SK-N-SH (cell line): Measurements from ENCODE around the gene HOXA4. TPM values are rescaled to one million over a fixed set of nuclear protein-coding genes. Genes with fewer than 3 reads are reported as not detected.

Experiments
- CTCF ChIA-PET: fragments of 300-600, 350-600 bp; formaldehyde crosslinking; extraction: SDS; loops from one replicate; lab custom pipeline; 2021; lab: Yijun Ruan, JAX
- POLR2A ChIA-PET: fragments of 350-600 bp; sonication (Branson Sonifier 250); formaldehyde crosslinking; extraction: SDS; loops from one replicate; lab custom pipeline; 2020; ENCODE audit warnings: antibody characterized with exemption, inconsistent platforms; lab: Yijun Ruan, JAX
- DNase-seq: peaks from one replicate; pipeline ENCODE4 v3.0.0; 2012
- H2AFZ ChIP-seq: fragments of 200-600 bp; sonication (generic); 2 replicates; pipeline ENCODE4 v1.8.1; 2016; ENCODE audit warnings: antibody characterized with exemption, mild to moderate bottlenecking, low read depth
- H3F3A ChIP-seq: fragments of 200-600 bp; sonication (generic); replicated peaks from 2 replicates; pipeline ENCODE3; 2016; ENCODE audit warnings: antibody characterized with exemption, mild to moderate bottlenecking; ENCODE audit not compliant: insufficient read depth
- H3K27ac ChIP-seq, 2 experiments: fragments of 200-500 bp in 1 of 2; fragments of 200-600 bp in 1 of 2; sonication (Bioruptor generic) in 1 of 2; sonication (generic), shearing (Covaris generic) in 1 of 2; 2 replicates each; pipeline versions ENCODE4 v1.5.1 to v1.6.1; 2014 to 2016; ENCODE audit warnings: low read depth in 2 of 2, inconsistent platforms in 1 of 2, low read length in 1 of 2, mild to moderate bottlenecking in 1 of 2, mixed read lengths in 1 of 2
- H3K27me3 ChIP-seq: fragments of 200-600 bp; sonication (generic), shearing (Covaris generic); 2 replicates; pipeline ENCODE4 v1.6.1; 2016; ENCODE audit warnings: mixed run types; ENCODE audit not compliant: insufficient read depth
- H3K36me3 ChIP-seq, 2 experiments: fragments of 200-500 bp in 1 of 2; fragments of 200-600 bp in 1 of 2; sonication (Bioruptor generic) in 1 of 2; sonication (generic) in 1 of 2; replicated peaks in 1 of 2; 2 replicates each; pipeline versions ENCODE3 to v1.5.1; 2014 to 2016; ENCODE audit warnings: low read length in 1 of 2, mild to moderate bottlenecking in 1 of 2; ENCODE audit not compliant: insufficient read depth in 2 of 2, control insufficient read depth in 1 of 2
- H3K4me1 ChIP-seq, 2 experiments: fragments of 200-500 bp in 1 of 2; fragments of 200-600 bp in 1 of 2; sonication (Bioruptor generic) in 1 of 2; sonication (generic), shearing (Covaris generic) in 1 of 2; 2 replicates each; pipeline versions ENCODE4 v1.5.1 to v1.6.1; 2014 to 2016; ENCODE audit warnings: low read depth in 1 of 2, low read length in 1 of 2, mixed run types in 1 of 2; ENCODE audit not compliant: insufficient read depth in 2 of 2, control insufficient read depth in 1 of 2
- H3K4me2 ChIP-seq: fragments of 200-600 bp; sonication (generic), shearing (Covaris generic); 2 replicates; pipeline ENCODE4 v1.6.1; 2017; ENCODE audit warnings: mixed run types
- H3K4me3 ChIP-seq, 2 experiments: fragments of 200-500 bp in 1 of 2; fragments of 200-600 bp in 1 of 2; sonication (Bioruptor generic) in 1 of 2; sonication (generic), shearing (Covaris generic) in 1 of 2; 2 replicates each; pipeline versions ENCODE4 v1.5.1 to v1.8.1; 2014 to 2016; ENCODE audit warnings: low read depth in 2 of 2, inconsistent platforms in 1 of 2, low read length in 1 of 2, mild to moderate bottlenecking in 1 of 2, mixed read lengths in 1 of 2, moderate library complexity in 1 of 2
- H3K79me2 ChIP-seq: fragments of 200-600 bp; sonication (generic); 2 replicates; pipeline ENCODE4 v1.8.1; 2017; ENCODE audit warnings: mild to moderate bottlenecking; ENCODE audit not compliant: insufficient read depth
- H3K9ac ChIP-seq: fragments of 200-600 bp; sonication (generic); 2 replicates; pipeline ENCODE4 v1.6.1; 2017; ENCODE audit warnings: mixed run types
- H3K9me2 ChIP-seq: fragments of 200-600 bp; sonication (generic); 2 replicates; pipeline ENCODE4 v1.6.1; 2017; ENCODE audit warnings: mixed run types
- H3K9me3 ChIP-seq: fragments of 200-600 bp; sonication (generic); 2 replicates; pipeline ENCODE4 v1.6.1; 2017; ENCODE audit warnings: mixed run types, mild to moderate bottlenecking, moderate library complexity
- H4K20me1 ChIP-seq: fragments of 200-600 bp; sonication (generic); 2 replicates; pipeline ENCODE4 v1.6.1; 2017; ENCODE audit warnings: mild to moderate bottlenecking, mixed run types; ENCODE audit not compliant: insufficient read depth
- ELF1 ChIP-seq: IDR thresholded peaks from 2 replicates; pipeline ENCODE4 v1.4.0; 2012
- GABPA ChIP-seq: IDR thresholded peaks from 2 replicates; pipeline ENCODE4 v1.4.0; 2012; ENCODE audit warnings: low read depth, mild to moderate bottlenecking
- GATA2 ChIP-seq: sonication (generic); formaldehyde crosslinking; IDR thresholded peaks from 2 replicates; pipeline ENCODE4 v1.5.0; 2020; ENCODE audit warnings: mild to moderate bottlenecking, missing genetic modification reagents
- MEF2A ChIP-seq: IDR thresholded peaks from 2 replicates; pipeline ENCODE4 v1.4.0; 2012; ENCODE audit warnings: low read depth, borderline replicate concordance
- NRF1 ChIP-seq: IDR thresholded peaks from 2 replicates; pipeline ENCODE4 v1.6.1; 2012; ENCODE audit warnings: low read depth, mild to moderate bottlenecking, low read length
- RAD21 ChIP-seq: IDR thresholded peaks from 2 replicates; pipeline ENCODE4 v1.6.1; 2012; ENCODE audit warnings: mild to moderate bottlenecking, low read length
- RCOR1 ChIP-seq: fragments of 150-350 bp; IDR thresholded peaks from 2 replicates; pipeline ENCODE4 v1.6.1; 2017; ENCODE audit warnings: antibody characterized with exemption, low read length
- RFX5 ChIP-seq: IDR thresholded peaks from 2 replicates; pipeline ENCODE4 v1.6.1; 2012; ENCODE audit warnings: mild to moderate bottlenecking, improper control_type of control experiment, low read length
- TCF12 ChIP-seq: IDR thresholded peaks from 2 replicates; pipeline ENCODE4 v1.4.0; 2012
- TEAD4 ChIP-seq: IDR thresholded peaks from 2 replicates; pipeline ENCODE4 v1.4.0; 2012; ENCODE audit warnings: mild to moderate bottlenecking, borderline replicate concordance; ENCODE audit not compliant: insufficient read depth
- WGBS: methylation state at CpG from one replicate; pipeline ENCODE4 v1.1.6; 2017; ENCODE audit warnings: low lambda C conversion rate; 5-methylcytosine and 5-hydroxymethylcytosine counted together
- polyA plus RNA-seq, 3 experiments: library from polyadenylated mRNA; depleted of rRNA; stranded (reverse); fragments of >200 nt; gene quantifications; 2 replicates each; pipeline ENCODE4 v1.2.3, GENCODE V29; 2012
- TF ChIP-seq, protein P1 (sequence below): fragments of 200-600 bp; sonication (generic); IDR thresholded peaks from 2 replicates; pipeline ENCODE4 v1.6.1; 2017; ENCODE audit warnings: antibody characterized with exemption, mild to moderate bottlenecking, moderate library complexity
- TF ChIP-seq, protein P2 (sequence below): IDR thresholded peaks from 2 replicates; pipeline ENCODE4; 2012
- TF ChIP-seq, protein P3 (sequence below): IDR thresholded peaks from 2 replicates; pipeline ENCODE4 v1.4.0; 2012; ENCODE audit warnings: low read depth
- TF ChIP-seq, protein P4 (sequence below): IDR thresholded peaks from 2 replicates; pipeline ENCODE4 v1.6.1; 2012; ENCODE audit warnings: mild to moderate bottlenecking, low read depth, low read length, moderate library complexity

HOXA4 gene
- polyA plus RNA-seq, 1 of the 3 experiments (the other 2 are of a cell fraction): not detected

DNA sequence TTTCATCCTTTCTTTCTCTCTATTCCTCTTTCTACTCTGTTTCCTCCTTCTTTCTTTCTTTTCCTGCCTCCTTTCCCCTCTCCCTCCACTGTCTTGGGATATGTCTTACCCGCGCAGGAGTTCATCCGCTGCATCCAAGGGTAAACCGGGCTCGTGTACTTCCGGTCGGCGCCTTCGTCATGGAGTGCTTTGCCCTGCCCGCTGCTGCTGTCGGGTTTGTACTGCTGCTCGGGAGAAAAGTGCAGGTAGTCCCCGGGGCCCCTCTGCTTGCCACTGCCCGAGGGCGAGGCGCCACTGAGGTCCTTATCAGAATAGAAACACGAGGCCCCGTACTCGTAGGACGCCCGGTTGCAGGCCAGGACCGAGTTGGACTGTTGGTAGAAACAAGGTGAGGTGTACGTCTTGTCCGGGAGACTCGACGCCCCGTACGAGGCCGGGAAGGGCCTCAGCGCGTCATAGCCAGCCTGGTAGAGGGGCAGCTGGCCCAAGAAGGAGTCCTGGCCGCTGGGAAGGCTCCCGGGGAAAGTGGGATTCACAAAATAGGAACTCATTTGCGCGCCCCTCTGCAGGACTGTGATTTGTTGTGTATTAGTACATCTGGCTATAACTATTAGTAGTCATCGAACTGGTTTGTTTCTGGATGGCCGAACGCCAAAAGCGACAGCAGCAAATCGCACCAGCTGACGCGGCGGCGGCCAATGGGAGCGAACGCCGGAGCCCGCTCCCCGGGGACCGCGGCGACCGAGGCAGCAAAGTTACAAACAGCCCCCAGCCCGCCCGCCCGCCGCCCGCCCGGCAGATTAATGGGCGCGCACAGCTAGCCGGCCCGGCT, 16.9 kb upstream of the HOXA4 start, which contains the start of gene HOXA6:
Gene HOXA6, minus strand, starts transcription at position 576 of the 832 bp plus-strand sequence. Its CDS starts 25 bp downstream, at position 551.
- H4K20me1 ChIP-seq: no peaks in the 10 kb centered on the region
- ChIA-PET POLR2A (no interaction called here), CTCF (interaction anchor here (0.5 to 10.9 kb wide), 5 partner anchors 12 to 479 kb away, joined by 3 to 270 read pairs (median 29); partner anchors contain the start of gene HOXA7)
- no peak within 1 kb of the TSS for H3K4me2 ChIP-seq
- no peak within 1 kb of the TSS for H3K9ac ChIP-seq
- no peaks in the 10 kb centered on the region for H3K36me3 ChIP-seq
- no peaks in the 10 kb centered on the region for H3K9me2 ChIP-seq
- H3K9me3 ChIP-seq: no peaks in the 10 kb centered on the region
- WGBS: 29% methylated on average over 48 of the region's 63 CpGs
- H3K79me2 ChIP-seq: no peaks in the 10 kb centered on the region
- H3K4me3 ChIP-seq: no peak within 1 kb of the TSS
- no peak within 1 kb of the TSS for H3K27ac ChIP-seq
- DNase-seq: peak; percentile 47
- peaks cover 12 to 20% of the 10 kb centered on the region in 2 experiments; a peak in 1 of 4 replicates for H3K4me1 ChIP-seq
- no peaks in the 10 kb centered on the region for H3F3A ChIP-seq
- no peak for TF ChIP-seq GABPA
- no peak for TF ChIP-seq RAD21
- TF ChIP-seq, protein P1, sequence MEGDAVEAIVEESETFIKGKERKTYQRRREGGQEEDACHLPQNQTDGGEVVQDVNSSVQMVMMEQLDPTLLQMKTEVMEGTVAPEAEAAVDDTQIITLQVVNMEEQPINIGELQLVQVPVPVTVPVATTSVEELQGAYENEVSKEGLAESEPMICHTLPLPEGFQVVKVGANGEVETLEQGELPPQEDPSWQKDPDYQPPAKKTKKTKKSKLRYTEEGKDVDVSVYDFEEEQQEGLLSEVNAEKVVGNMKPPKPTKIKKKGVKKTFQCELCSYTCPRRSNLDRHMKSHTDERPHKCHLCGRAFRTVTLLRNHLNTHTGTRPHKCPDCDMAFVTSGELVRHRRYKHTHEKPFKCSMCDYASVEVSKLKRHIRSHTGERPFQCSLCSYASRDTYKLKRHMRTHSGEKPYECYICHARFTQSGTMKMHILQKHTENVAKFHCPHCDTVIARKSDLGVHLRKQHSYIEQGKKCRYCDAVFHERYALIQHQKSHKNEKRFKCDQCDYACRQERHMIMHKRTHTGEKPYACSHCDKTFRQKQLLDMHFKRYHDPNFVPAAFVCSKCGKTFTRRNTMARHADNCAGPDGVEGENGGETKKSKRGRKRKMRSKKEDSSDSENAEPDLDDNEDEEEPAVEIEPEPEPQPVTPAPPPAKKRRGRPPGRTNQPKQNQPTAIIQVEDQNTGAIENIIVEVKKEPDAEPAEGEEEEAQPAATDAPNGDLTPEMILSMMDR: no peak
- TF ChIP-seq, protein P2, sequence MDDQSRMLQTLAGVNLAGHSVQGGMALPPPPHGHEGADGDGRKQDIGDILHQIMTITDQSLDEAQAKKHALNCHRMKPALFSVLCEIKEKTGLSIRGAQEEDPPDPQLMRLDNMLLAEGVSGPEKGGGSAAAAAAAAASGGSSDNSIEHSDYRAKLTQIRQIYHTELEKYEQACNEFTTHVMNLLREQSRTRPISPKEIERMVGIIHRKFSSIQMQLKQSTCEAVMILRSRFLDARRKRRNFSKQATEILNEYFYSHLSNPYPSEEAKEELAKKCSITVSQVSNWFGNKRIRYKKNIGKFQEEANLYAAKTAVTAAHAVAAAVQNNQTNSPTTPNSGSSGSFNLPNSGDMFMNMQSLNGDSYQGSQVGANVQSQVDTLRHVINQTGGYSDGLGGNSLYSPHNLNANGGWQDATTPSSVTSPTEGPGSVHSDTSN: no peak
- TF ChIP-seq RCOR1: no peak
- TF ChIP-seq TEAD4: no peak
- no peak for TF ChIP-seq ELF1
- no peak for TF ChIP-seq NRF1
- TF ChIP-seq TCF12: no peak
- TF ChIP-seq MEF2A: no peak
- no peak for TF ChIP-seq GATA2 (CRISPR knock-in tag)
- TF ChIP-seq, protein P3, sequence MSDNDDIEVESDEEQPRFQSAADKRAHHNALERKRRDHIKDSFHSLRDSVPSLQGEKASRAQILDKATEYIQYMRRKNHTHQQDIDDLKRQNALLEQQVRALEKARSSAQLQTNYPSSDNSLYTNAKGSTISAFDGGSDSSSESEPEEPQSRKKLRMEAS: no peak
- no peak for TF ChIP-seq RFX5
- TF ChIP-seq, protein P4, sequence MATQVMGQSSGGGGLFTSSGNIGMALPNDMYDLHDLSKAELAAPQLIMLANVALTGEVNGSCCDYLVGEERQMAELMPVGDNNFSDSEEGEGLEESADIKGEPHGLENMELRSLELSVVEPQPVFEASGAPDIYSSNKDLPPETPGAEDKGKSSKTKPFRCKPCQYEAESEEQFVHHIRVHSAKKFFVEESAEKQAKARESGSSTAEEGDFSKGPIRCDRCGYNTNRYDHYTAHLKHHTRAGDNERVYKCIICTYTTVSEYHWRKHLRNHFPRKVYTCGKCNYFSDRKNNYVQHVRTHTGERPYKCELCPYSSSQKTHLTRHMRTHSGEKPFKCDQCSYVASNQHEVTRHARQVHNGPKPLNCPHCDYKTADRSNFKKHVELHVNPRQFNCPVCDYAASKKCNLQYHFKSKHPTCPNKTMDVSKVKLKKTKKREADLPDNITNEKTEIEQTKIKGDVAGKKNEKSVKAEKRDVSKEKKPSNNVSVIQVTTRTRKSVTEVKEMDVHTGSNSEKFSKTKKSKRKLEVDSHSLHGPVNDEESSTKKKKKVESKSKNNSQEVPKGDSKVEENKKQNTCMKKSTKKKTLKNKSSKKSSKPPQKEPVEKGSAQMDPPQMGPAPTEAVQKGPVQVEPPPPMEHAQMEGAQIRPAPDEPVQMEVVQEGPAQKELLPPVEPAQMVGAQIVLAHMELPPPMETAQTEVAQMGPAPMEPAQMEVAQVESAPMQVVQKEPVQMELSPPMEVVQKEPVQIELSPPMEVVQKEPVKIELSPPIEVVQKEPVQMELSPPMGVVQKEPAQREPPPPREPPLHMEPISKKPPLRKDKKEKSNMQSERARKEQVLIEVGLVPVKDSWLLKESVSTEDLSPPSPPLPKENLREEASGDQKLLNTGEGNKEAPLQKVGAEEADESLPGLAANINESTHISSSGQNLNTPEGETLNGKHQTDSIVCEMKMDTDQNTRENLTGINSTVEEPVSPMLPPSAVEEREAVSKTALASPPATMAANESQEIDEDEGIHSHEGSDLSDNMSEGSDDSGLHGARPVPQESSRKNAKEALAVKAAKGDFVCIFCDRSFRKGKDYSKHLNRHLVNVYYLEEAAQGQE: no peak
- no peak within 1 kb of the TSS for H2AFZ ChIP-seq
- H3K27me3 ChIP-seq: peaks cover 100% of the 10 kb centered on the region
